ENCODE measurements around the gene CAPZB. TPM values are rescaled to one million over a fixed set of nuclear protein-coding genes. Genes with fewer than 3 reads are reported as not detected.

The CAPZB gene
- total RNA-seq, 1 donor from 2014 or later: 334 TPM

- TF ChIP-seq CTCF (IDR thresholded peaks at IDR 0.05): peak; percentile 34
- Mint-ChIP-seq H3K27ac (no peak overlapping the region), H3K27me3 (no peaks in the 10 kb centered on the region), H3K4me3 (no peak overlapping the region), H3K9me3 (no peaks in the 10 kb centered on the region), H3K36me3 (ENCODE audit: low read depth) (peaks cover 73% of the 10 kb centered on the region), H3K4me1 (peaks cover 10% of the 10 kb centered on the region)
- peak; percentile 50 for DNase-seq
- intact Hi-C loops (cut with micrococcal nuclease): loop anchor here (1.0 to 10.0 kb wide), 3 partner anchors 50 to 307 kb away; no protein-coding TSS in a partner anchor
- ChIA-PET POLR2A (no interaction called here), CTCF (interaction anchor here (0.6 to 2.2 kb wide), 4 partner anchors 45 to 307 kb away, joined by 3 to 6 read pairs (median 3); no protein-coding TSS in a partner anchor)
- peak; percentile 72 for ATAC-seq (ENCODE audit: low read depth)
Observed at GRCh38 chr1:19344372-19344810, 140.9 kb downstream of the CAPZB start.

DNA sequence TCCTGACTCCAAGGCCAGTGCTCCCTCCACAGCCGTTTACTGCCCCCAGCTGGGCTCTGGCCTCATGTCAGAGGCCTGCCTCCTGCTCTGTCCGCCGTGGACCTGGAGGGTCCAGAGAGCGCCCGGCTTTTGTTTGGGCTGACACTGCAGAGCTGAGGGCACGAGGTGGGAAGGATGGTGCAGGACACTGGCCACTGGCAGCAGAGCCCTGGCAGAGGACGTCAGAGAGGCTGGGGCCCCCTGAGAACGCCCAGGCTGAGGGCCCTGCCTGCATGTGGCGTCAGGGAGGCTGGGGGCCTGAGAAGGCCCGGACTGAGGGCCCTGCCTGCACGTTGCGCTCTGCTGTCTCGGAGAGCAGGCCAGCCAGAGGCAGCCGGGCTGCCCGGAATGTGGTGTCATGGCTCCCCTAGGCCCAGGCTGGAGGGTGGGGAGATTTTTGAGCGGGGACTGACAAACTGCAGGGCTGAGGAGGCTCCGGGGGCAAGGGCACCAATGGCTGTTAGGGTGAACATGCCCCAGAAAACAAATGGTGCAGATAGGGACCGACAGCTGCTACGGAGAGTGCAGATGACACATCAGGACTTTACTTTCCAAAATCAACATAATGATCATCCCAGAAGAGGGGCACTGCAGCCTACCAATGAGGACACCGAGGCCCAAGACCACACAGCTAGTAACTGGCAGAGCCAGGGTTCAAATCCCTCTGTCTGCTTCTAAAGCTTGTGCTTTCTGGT lies 141.6 kb downstream of the CAPZB start:
- H3K27me3 Mint-ChIP-seq: no peaks in the 10 kb centered on the region
- ChIA-PET POLR2A (interaction anchor here (0.6 kb wide), 1 partner anchor 21 kb away, joined by 4 read pairs; no protein-coding TSS in a partner anchor), CTCF (interaction anchor here (0.6 to 2.2 kb wide), 5 partner anchors 46 to 307 kb away, joined by 3 to 6 read pairs (median 3); no protein-coding TSS in a partner anchor)
- no peak for ATAC-seq (ENCODE audit: low read depth)
- no peak for DNase-seq
- no peaks in the 10 kb centered on the region for H3K9me3 Mint-ChIP-seq
- no peak overlapping the region for H3K4me3 Mint-ChIP-seq
- intact Hi-C loops (cut with micrococcal nuclease): loop anchor here (1.0 to 10.0 kb wide), 3 partner anchors 51 to 308 kb away; no protein-coding TSS in a partner anchor
- TF ChIP-seq CTCF (IDR thresholded peaks at IDR 0.05): no peak
- peaks cover 6% of the 10 kb centered on the region for H3K4me1 Mint-ChIP-seq
- peaks cover 73% of the 10 kb centered on the region for H3K36me3 Mint-ChIP-seq (ENCODE audit: low read depth)
- no peak overlapping the region for H3K27ac Mint-ChIP-seq

- H3K9me3 Mint-ChIP-seq: no peaks in the 10 kb centered on the region
- H3K4me3 Mint-ChIP-seq: no peak overlapping the region
- H3K36me3 Mint-ChIP-seq (ENCODE audit: low read depth): peaks cover 72% of the 10 kb centered on the region
- POLR2A ChIA-PET: interaction anchor here (0.6 kb wide), 2 partner anchors 21 to 449 kb away, joined by 4 to 9 read pairs; no protein-coding TSS in a partner anchor
- DNase-seq (no peak), ATAC-seq (ENCODE audit: low read depth) (no peak)
- intact Hi-C loops (cut with micrococcal nuclease): loop anchor here (10.0 kb wide), 1 partner anchor 52 kb away; no protein-coding TSS in a partner anchor
- no peak for TF ChIP-seq CTCF (IDR thresholded peaks at IDR 0.05)
- H3K27me3 Mint-ChIP-seq: no peaks in the 10 kb centered on the region
- H3K27ac Mint-ChIP-seq: no peak overlapping the region
- CTCF ChIA-PET: interaction anchor here (0.9 kb wide), 1 partner anchor 239 kb away, joined by 3 read pairs; no protein-coding TSS in a partner anchor
- H3K4me1 Mint-ChIP-seq: no peaks in the 10 kb centered on the region
Observed at GRCh38 chr1:19342894-19343616, 142.3 kb downstream of the CAPZB start.

- Mint-ChIP-seq H3K36me3 (ENCODE audit: low read depth) (peaks cover 77% of the 10 kb centered on the region), H3K9me3 (no peaks in the 10 kb centered on the region), H3K27ac (no peak overlapping the region), H3K4me3 (no peak overlapping the region), H3K27me3 (no peaks in the 10 kb centered on the region), H3K4me1 (no peaks in the 10 kb centered on the region)
- POLR2A ChIA-PET: interaction anchor here (0.6 kb wide), 1 partner anchor 448 kb away, joined by 9 read pairs; no protein-coding TSS in a partner anchor
- CTCF ChIA-PET: interaction anchor here (1.0 to 1.3 kb wide), 2 partner anchors 240 to 312 kb away, joined by 3 to 4 read pairs; no protein-coding TSS in a partner anchor
- no peak for ATAC-seq (ENCODE audit: low read depth)
- intact Hi-C loops (cut with micrococcal nuclease): loop anchor here (10.0 kb wide), 1 partner anchor 53 kb away; no protein-coding TSS in a partner anchor
- DNase-seq: no peak
- TF ChIP-seq CTCF (IDR thresholded peaks at IDR 0.05): no peak
Observed at GRCh38 chr1:19342062-19342750, 143.1 kb downstream of the CAPZB start.
